KMS-11 (cell line): ENCODE measurements around the gene CORO2A.

ENCODE experiments used
- H2AFZ ChIP-seq: fragments of 200-600 bp; sonication (generic); 2 replicates; pipeline ENCODE4 v1.6.1; 2016; ENCODE audit warnings: antibody characterized with exemption, mixed run types, low read depth
- H3K27ac ChIP-seq: fragments of 200-600 bp; sonication (generic); 2 replicates; pipeline ENCODE4 v1.6.1; 2016; ENCODE audit warnings: mild to moderate bottlenecking, mixed run types
- H3K27me3 ChIP-seq: fragments of 200-600 bp; sonication (generic); 2 replicates; pipeline ENCODE4 v1.6.1; 2017; ENCODE audit warnings: mild to moderate bottlenecking, low read depth, mixed run types, moderate library complexity; ENCODE audit not compliant: insufficient read depth
- H3K36me3 ChIP-seq: fragments of 200-600 bp; sonication (generic); 2 replicates; pipeline ENCODE4 v1.6.1; 2017; ENCODE audit warnings: mild to moderate bottlenecking, mixed run types; ENCODE audit not compliant: insufficient read depth
- H3K4me1 ChIP-seq: fragments of 200-600 bp; sonication (generic); 2 replicates; pipeline ENCODE4 v1.6.1; 2016; ENCODE audit warnings: mild to moderate bottlenecking, low read depth, mixed run types; ENCODE audit not compliant: poor library complexity, severe bottlenecking
- H3K4me2 ChIP-seq: fragments of 200-600 bp; sonication (generic); 2 replicates; pipeline ENCODE4 v1.7.0; 2016; ENCODE audit warnings: mild to moderate bottlenecking, mixed run types
- H3K4me3 ChIP-seq: fragments of 200-600 bp; sonication (generic); IDR thresholded peaks from 2 replicates; pipeline ENCODE4 v1.6.1; 2017; ENCODE audit warnings: low read depth, low read length, mixed read lengths; ENCODE audit not compliant: insufficient read depth
- H3K79me2 ChIP-seq: fragments of 200-600 bp; sonication (generic); 2 replicates; pipeline ENCODE4 v1.6.1; 2016; ENCODE audit warnings: low read depth, mixed run types; ENCODE audit not compliant: insufficient read depth
- H3K9ac ChIP-seq: fragments of 200-600 bp; sonication (generic); 2 replicates; pipeline ENCODE4 v1.6.1; 2016; ENCODE audit warnings: mild to moderate bottlenecking, mixed run types
- H4K20me1 ChIP-seq: fragments of 200-600 bp; sonication (generic); 2 replicates; pipeline ENCODE4 v1.6.1; 2016; ENCODE audit warnings: mild to moderate bottlenecking, mixed run types; ENCODE audit not compliant: insufficient read depth
- CTCF ChIP-seq: fragments of 200-600 bp; sonication (generic); conservative IDR thresholded peaks from 2 replicates; pipeline ENCODE4 v1.6.1; 2017; ENCODE audit warnings: low read depth, mild to moderate bottlenecking, antibody characterized with exemption, low read length, moderate library complexity, mixed read lengths

The CORO2A gene

GRCh38 chr9:98075332-98075805 lies 117.1 kb downstream of the CORO2A start:
- Histone ChIP-seq H3K4me1 (peaks cover 13% of the 10 kb centered on the region), H3K27me3 (no peaks in the 10 kb centered on the region), H2AFZ (no peak overlapping the region), H3K79me2 (no peaks in the 10 kb centered on the region; the same call in 1 of the 2 replicates), H3K9ac (no peak overlapping the region), H3K27ac (no peak overlapping the region), H3K4me2 (no peak overlapping the region), H3K36me3 (no peaks in the 10 kb centered on the region; the same call in 1 of the 2 replicates), H4K20me1 (no peaks in the 10 kb centered on the region), H3K4me3 (no peak overlapping the region)
- TF ChIP-seq CTCF, result no peak

DNA sequence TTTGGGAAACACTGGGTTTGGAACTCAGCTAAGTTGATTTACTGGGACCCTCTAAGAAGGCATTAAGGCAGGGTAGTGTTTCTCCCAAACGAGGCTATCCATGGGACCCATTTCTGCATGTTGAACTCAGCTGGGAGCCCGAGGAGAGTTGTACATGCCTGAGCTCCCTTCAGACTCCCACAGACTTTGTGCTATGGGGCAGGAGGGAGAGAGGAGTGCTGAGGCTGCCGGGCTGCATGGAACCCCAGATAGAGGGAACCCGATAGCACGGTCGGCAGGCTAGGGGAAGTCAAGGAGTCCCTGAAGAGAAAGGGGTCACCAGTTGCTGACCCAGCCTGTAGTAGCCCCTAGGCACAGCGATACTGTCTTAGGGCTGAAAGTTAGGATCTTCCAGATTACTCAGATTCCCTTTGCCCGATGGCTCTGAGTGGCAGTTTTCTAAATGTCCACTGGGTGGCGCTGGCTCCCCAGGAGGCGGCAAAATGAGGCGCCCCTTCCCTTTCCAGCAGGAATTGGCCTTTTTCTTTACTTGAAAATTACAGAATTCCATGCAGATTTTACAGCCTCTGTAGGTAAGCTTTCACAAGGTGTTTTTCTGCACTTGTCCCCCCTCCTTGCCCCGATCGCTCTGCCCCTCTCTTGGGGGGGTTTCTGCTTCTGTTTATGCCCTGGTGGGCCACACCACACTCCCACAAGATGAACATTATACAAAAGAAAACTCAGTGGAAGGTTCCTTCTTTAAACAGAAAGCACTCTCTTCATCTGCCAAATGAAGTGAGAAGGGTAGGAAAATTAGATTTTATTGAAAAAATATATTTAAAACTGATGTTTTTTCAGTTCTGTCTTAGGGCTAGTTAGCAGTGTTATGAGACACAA lies 118.1 kb downstream of the CORO2A start:
- H3K4me1 ChIP-seq, result peaks cover 13% of the 10 kb centered on the region
- peak overlapping the region; percentile 37; the same call in 1 of the 2 replicates for H3K4me2 ChIP-seq
- H3K27ac ChIP-seq, result no peak overlapping the region
- H3K27me3 ChIP-seq, result no peaks in the 10 kb centered on the region
- no peaks in the 10 kb centered on the region for H4K20me1 ChIP-seq
- no peak overlapping the region for H3K9ac ChIP-seq
- peaks cover 4% of the 10 kb centered on the region; the same call in 1 of the 2 replicates for H3K79me2 ChIP-seq
- H3K36me3 ChIP-seq, result no peaks in the 10 kb centered on the region
- H2AFZ ChIP-seq, result no peak overlapping the region
- H3K4me3 ChIP-seq, result no peak overlapping the region
- peak; percentile 97 for TF ChIP-seq CTCF

DNA sequence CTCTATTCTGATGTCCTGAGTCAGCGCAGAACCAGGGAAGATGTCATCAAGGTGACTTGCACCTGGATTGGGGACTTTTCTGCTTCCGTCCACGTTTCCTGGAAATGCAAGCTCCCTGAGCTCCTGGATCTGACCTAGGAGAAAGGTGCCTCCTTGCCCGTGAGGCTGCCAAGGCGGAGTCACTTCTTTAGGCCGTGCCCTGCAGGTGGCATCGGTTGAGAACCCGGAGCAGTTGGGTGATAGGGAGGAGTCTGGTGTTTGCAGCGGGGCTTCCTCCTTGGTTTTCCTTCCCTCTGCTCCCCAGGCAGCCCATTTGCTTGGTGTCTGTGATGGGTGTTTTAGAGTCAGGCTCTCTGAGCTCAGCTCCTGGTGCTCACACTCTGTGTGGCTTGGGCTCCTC lies 120.7 kb downstream of the CORO2A start:
- H4K20me1 ChIP-seq, result no peaks in the 10 kb centered on the region
- no peak for TF ChIP-seq CTCF
- H3K9ac ChIP-seq, result no peak overlapping the region
- H3K4me1 ChIP-seq, result peaks cover 13% of the 10 kb centered on the region
- no peaks in the 10 kb centered on the region for H3K27me3 ChIP-seq
- no peak overlapping the region for H3K4me2 ChIP-seq
- no peak overlapping the region for H3K4me3 ChIP-seq
- H2AFZ ChIP-seq, result no peak overlapping the region
- peaks cover 5% of the 10 kb centered on the region; the same call in 1 of the 2 replicates for H3K79me2 ChIP-seq
- no peak overlapping the region for H3K27ac ChIP-seq
- H3K36me3 ChIP-seq, result no peaks in the 10 kb centered on the region
